Peyer's patch (tissue), 4 donors: ENCODE measurements around the gene FHOD3.

Experiments
- CTCF ChIP-seq, 6 experiments: fragments of 450-650 bp in 4 of 6; fragments of 200-600 bp in 2 of 6; sonication (generic) in 1 of 6; IDR thresholded peaks; one replicate each; pipeline ENCODE4 v1.5.1; 2017 to 2019; ENCODE audit warnings: antibody characterized with exemption in 6 of 6, mild to moderate bottlenecking in 3 of 6, moderate library complexity in 1 of 6
- POLR2A ChIP-seq, 2 donors: fragments of 450-650 bp; IDR thresholded peaks; one replicate each; pipeline ENCODE4 v1.5.1; 2017; ENCODE audit warnings: antibody characterized with exemption in 2 of 2, mild to moderate bottlenecking in 2 of 2, moderate library complexity in 2 of 2

GRCh38 chr18:36295214-36295613 lies 2.3 kb upstream of the FHOD3 start:
- TF ChIP-seq CTCF (IDR thresholded peaks at IDR 0.05) (no peak), POLR2A (IDR thresholded peaks at IDR 0.05) (no peak)
